NCI-H2227 treated with DMSO at 0.1 percent for 48 hours (cell line): ENCODE measurements around the gene HSP90B1.

Experiments
- DNase-seq: peaks from one replicate; lab custom pipeline; 2025; lab: John Stamatoyannopoulos, UW

HSP90B1 gene

DNA sequence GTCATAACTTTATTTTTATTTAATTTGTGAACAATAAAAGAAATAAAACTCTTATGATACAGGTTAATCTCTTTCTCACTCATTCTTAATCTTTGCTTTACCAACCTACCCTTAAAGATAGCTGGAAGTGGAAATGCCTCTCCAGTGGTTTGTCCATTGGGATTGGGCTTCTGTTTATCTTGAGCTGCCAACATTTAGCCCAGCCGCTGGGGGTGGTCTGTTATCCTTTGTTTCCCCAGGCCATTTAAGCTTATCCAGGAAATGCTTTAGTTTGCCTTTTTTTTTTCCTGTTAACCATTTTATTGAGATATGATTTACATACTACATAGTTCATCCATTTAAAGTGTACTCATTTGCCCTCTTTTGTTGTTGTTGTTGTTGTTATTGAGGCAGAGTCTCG is 43.7 kb downstream of the HSP90B1 start:
- no peak for DNase-seq

- DNase-seq = no peak
These were observed 45.2 kb downstream of the HSP90B1 start for GRCh38 chr12:103975368-103975767.

GRCh38 chr12:103978384-103978982 is 48.3 kb downstream of the HSP90B1 start:
- DNase-seq = no peak

DNA sequence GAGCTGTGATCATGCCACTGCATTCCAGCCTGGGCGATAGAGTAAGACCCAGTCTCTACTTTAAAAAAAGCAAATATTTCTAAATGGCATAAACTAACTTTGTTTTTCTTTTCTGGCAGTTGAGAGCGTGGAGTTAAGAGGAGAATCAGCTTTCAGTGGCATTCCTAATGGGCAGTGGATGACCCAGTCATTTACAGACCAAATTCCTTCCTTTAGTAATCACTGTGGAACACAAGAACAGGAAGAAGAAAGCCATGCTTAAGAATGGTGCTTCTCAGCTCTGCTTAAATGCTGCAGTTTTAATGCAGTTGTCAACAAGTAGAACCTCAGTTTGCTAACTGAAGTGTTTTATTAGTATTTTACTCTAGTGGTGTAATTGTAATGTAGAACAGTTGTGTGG is 56.6 kb downstream of the HSP90B1 start:
- no peak for DNase-seq

- DNase-seq = no peak
These were observed 64.0 kb downstream of the HSP90B1 start for GRCh38 chr12:103994235-103994634.

DNA sequence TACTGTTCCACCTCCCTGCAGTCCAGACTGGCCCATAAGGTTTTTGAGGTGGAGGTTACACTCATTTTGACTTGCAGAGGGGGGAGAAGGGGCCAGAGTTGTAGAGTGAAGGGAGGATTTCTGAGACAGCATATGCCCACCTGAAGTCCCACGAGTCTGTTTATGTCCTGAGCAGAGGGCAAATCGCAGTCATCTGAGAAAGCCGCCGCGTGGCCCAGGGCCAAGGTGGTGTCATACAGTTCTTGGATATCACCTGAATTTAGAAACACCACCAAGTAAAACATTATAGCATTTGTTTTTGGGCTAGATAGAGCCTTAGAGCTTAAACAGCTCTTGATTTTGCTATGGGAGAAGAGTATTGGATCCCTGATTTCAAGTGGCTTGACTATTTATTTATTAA is 66.4 kb downstream of the HSP90B1 start:
- DNase-seq = no peak

DNA sequence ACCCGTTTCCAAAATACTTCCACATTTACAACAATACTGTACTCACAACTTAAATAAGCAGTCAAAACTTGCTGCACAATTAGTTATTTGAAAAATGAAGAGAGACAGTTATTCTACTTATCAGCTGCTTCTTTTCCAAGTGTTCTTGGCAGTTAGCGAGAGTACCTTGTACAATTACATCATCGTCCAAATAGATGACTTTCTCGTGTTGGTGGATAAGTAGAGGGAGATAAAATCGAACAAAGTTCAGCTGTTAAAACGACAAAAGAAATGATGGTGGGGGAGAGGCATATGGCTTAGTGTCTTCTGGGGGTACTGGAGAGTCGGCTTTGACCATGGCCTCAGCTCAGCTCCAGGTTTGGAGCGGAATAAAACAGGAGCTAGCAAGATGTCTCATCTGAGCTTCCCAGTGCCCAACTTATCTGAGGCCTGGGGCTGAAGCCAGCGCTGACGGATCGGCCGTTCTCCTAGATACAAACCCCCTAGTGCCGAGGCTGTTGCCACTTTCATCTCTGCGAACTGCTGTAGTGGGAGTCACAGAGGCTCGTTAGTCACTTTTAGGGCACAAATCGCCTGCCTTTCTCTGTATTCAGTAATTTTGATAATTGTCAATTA is 67.2 kb downstream of the HSP90B1 start:
- DNase-seq = no peak
